PC-3 (cell line): ENCODE results near the gene MRPS11. TPM values are rescaled to one million over a fixed set of nuclear protein-coding genes. Genes with fewer than 3 reads are reported as not detected.
"Not testable (repeated sequence)": the region's sequence is repeated elsewhere in the genome, so short reads cannot be mapped to it uniquely, and the experiment has no call there.

Experiments used
- ATAC-seq: fragments of 200-7000 bp; cut with Tn5 transposase; 2 replicates; pipeline ENCODE4 v1.9.1; 2020; ENCODE audit warnings: mild to moderate bottlenecking, moderate library complexity
- BruUV-seq: library from RNA; stranded (reverse); fragments of 400-500 nt; replicated peaks from 2 replicates; lab custom pipeline; 2021; lab: Mats Ljungman, UMichigan
- CTCF ChIA-PET: fragments of 300-600 bp; sonication (Branson Sonifier 250); formaldehyde crosslinking; loops from one replicate; lab custom pipeline; 2022; ENCODE audit warnings: antibody characterized with exemption; lab: Charles Lee
- POLR2A ChIA-PET: fragments of 300-600 bp; sonication (Branson Sonifier 250); formaldehyde crosslinking; loops from one replicate; lab custom pipeline; 2022; ENCODE audit warnings: antibody characterized with exemption; ENCODE audit not compliant: unreplicated experiment; lab: Charles Lee
- DNase-seq: peaks from one replicate; pipeline ENCODE4 v3.0.0-alpha.2; 2015
- H2AFZ ChIP-seq: fragments of 300-600 bp; sonication (generic); 2 replicates; pipeline ENCODE4 v1.6.0; 2016; ENCODE audit warnings: antibody characterized with exemption, low read length
- H3F3A ChIP-seq: fragments of 300-600 bp; sonication (generic); one replicate; pipeline ENCODE4 v1.6.0; 2017; ENCODE audit warnings: antibody characterized with exemption, low read length, control low read depth, mild to moderate bottlenecking; ENCODE audit not compliant: unreplicated experiment
- H3K27ac ChIP-seq: fragments of 300-600 bp; sonication (generic); 2 replicates; pipeline ENCODE4 v1.5.1; 2016; ENCODE audit warnings: mild to moderate bottlenecking, low read length
- H3K27me3 ChIP-seq: fragments of 300-600 bp; sonication (generic); 2 replicates; pipeline ENCODE4 v1.6.1; 2016; ENCODE audit warnings: low read length, mixed read lengths
- H3K36me3 ChIP-seq: fragments of 300-600 bp; sonication (generic); 2 replicates; pipeline ENCODE4 v1.6.1; 2016; ENCODE audit warnings: low read depth, mixed run types, low read length, mixed read lengths
- H3K4me1 ChIP-seq: fragments of 300-600 bp; sonication (generic); 2 replicates; pipeline ENCODE4 v1.5.1; 2016; ENCODE audit warnings: low read length; ENCODE audit not compliant: insufficient read depth
- H3K4me2 ChIP-seq: fragments of 300-600 bp; sonication (generic); 2 replicates; pipeline ENCODE4 v1.6.0; 2016; ENCODE audit warnings: low read length
- H3K4me3 ChIP-seq: fragments of 300-600 bp; sonication (generic); 2 replicates; pipeline ENCODE4 v1.5.1; 2016; ENCODE audit warnings: mild to moderate bottlenecking, low read length, mixed read lengths
- H3K79me2 ChIP-seq: fragments of 300-600 bp; sonication (generic); 2 replicates; pipeline ENCODE4 v1.6.1; 2017; ENCODE audit warnings: low read length, mixed read lengths
- H3K9ac ChIP-seq: fragments of 300-600 bp; sonication (generic); 2 replicates; pipeline ENCODE4 v1.6.0; 2016; ENCODE audit warnings: mild to moderate bottlenecking, low read length
- H3K9me2 ChIP-seq: fragments of 300-600 bp; sonication (generic); replicated peaks from 2 replicates; pipeline ENCODE4 v1.6.1; 2016; ENCODE audit warnings: mixed run types, low read length, mixed read lengths
- H3K9me3 ChIP-seq: fragments of 300-600 bp; sonication (generic); 2 replicates; pipeline ENCODE4 v1.6.1; 2016; ENCODE audit warnings: low read length, mixed read lengths
- H4K20me1 ChIP-seq: fragments of 300-600 bp; sonication (generic); 2 replicates; pipeline ENCODE4 v1.6.1; 2016; ENCODE audit warnings: low read length, mixed read lengths
- CTCF ChIP-seq: fragments of 300-600 bp; sonication (generic); conservative IDR thresholded peaks from 2 replicates; pipeline ENCODE4 v1.5.1; 2017; ENCODE audit warnings: antibody characterized with exemption, low read depth, mild to moderate bottlenecking, low read length
- EZH2 ChIP-seq: fragments of 300-600 bp; sonication (generic); IDR thresholded peaks from one replicate; pipeline ENCODE4 v1.6.1; 2017; ENCODE audit warnings: antibody characterized with exemption, mild to moderate bottlenecking, low read length; ENCODE audit not compliant: unreplicated experiment
- EZH2phosphoT487 ChIP-seq: fragments of 300-600 bp; sonication (generic); IDR thresholded peaks from 2 replicates; pipeline ENCODE4 v1.6.1; 2018; ENCODE audit warnings: mild to moderate bottlenecking, antibody characterized with exemption, low read length, borderline replicate concordance
- intact Hi-C: fragments of 100-400 bp; cut with micrococcal nuclease; formaldehyde crosslinking; loops from 2 replicates; pipeline ENCODE4 v1.9.0; 2023
- total RNA-seq: library from RNA; depleted of rRNA; stranded (reverse); fragments of >200 nt; gene quantifications from 2 replicates; pipeline ENCODE4 v1.2.3, GENCODE V29; 2014

Gene MRPS11
- total RNA-seq, 1 experiment from 2014 or later: 92.7 TPM

DNA sequence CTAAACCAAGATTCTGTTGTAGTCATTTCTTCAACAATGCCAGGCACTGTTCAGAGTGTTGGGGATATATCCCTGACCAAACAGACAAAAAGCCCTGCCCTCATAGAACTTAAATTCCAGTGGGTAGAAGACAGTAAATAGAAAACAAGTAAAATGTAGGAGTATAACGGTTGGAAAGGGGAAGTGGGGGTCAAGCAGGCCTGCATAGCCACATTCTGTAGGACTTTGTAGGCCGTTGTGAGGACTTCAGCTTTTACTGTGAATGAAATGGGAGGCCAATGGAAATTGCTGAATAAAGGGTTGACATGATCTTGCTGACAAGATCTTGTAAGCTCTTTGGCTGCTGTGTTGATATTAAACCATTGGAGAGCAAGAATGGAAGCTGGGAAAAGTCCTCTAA lies 1.8 kb downstream of the MRPS11 start:
- Histone ChIP-seq H3K4me2 (peak overlapping the region; percentile 91; the same call in 1 of the 2 replicates), H3K79me2 (peaks cover 63% of the 10 kb centered on the region), H3K9ac (no peak overlapping the region), H3K27ac (no peak overlapping the region), H2AFZ (no peak overlapping the region), H3F3A (no peaks in the 10 kb centered on the region), H3K27me3 (no peaks in the 10 kb centered on the region), H3K36me3 (peaks cover 18% of the 10 kb centered on the region), H3K4me1 (peaks cover 21% of the 10 kb centered on the region), H4K20me1 (no peaks in the 10 kb centered on the region), H3K4me3 (no peak overlapping the region), H3K9me3 (no peaks in the 10 kb centered on the region), H3K9me2 (no peaks in the 10 kb centered on the region)
- TF ChIP-seq EZH2phosphoT487: no peak
- no peak for TF ChIP-seq CTCF
- TF ChIP-seq EZH2: no peak
- ChIA-PET CTCF (no interaction called here), POLR2A (no interaction called here)
- ATAC-seq: no peak
- no peak for DNase-seq
- intact Hi-C loops: loop anchor here (5.0 kb wide), 1 partner anchor 78 kb away; the partner anchor contains the start of gene DET1
- no TSS peak for BruUV-seq

DNA sequence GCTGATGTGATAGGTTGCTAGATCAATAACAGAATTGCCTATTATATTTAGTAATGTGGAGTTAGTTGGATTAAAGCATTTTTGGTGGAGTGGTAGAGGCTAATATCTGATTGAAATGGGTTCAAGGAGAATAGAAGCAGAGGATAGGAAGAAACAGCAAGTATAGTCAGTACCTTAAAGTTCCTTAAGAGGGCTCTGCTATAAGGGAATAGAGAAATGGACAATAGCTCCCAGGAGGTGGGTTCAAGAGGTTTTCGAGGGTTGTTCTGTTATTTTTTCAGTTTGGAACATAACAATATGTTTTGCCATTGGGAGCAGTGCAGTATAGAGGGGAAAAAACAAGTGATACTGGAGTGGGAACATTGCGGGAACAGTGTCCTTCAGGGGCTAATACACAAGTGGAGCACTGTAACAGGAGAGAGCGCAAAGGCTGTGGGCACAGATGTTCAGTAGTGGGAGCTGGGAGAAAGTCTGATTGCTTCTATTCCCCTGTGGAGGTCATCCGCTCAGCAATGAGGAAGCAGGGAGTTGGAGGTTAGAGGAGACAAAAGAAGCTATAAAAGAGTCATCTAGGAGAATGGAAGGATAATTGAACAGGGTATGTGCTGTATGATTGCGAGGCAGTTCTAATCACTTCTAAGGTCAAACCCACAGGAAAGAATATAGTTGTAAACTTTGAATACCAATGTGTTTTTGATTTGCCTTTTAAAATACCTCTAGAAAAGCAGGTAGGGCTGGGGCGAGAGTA lies 3.3 kb downstream of the MRPS11 start:
- ATAC-seq: no peak
- Histone ChIP-seq H3K4me1 (peaks cover 12% of the 10 kb centered on the region), H3K9ac (no peak overlapping the region), H3K4me2 (no peak overlapping the region), H3K27ac (no peak overlapping the region), H3K79me2 (peaks cover 50% of the 10 kb centered on the region), H2AFZ (no peak overlapping the region), H3K9me2 (no peaks in the 10 kb centered on the region), H3F3A (no peaks in the 10 kb centered on the region), H3K27me3 (no peaks in the 10 kb centered on the region), H3K36me3 (peaks cover 14% of the 10 kb centered on the region), H3K9me3 (no peaks in the 10 kb centered on the region), H4K20me1 (no peaks in the 10 kb centered on the region), H3K4me3 (no peak overlapping the region)
- BruUV-seq: no TSS peak
- no peak for DNase-seq
- intact Hi-C loops: no loop called here
- POLR2A ChIA-PET: no interaction called here
- CTCF ChIA-PET: no interaction called here
- TF ChIP-seq CTCF (peak; percentile 33; the same call in 1 of the 2 replicates), EZH2phosphoT487 (no peak), EZH2 (no peak)

- ATAC-seq: no peak
- no peak overlapping the region for H3K27ac ChIP-seq
- DNase-seq: no peak
- CTCF ChIA-PET: no interaction called here
- peaks cover 6% of the 10 kb centered on the region for H3K4me1 ChIP-seq
- no TSS peak for BruUV-seq
- intact Hi-C loops: no loop called here
- peaks cover 36% of the 10 kb centered on the region for H3K79me2 ChIP-seq
- H3K9ac ChIP-seq: no peak overlapping the region
- no peak overlapping the region for H3K4me2 ChIP-seq
- no peaks in the 10 kb centered on the region for H3K27me3 ChIP-seq
- H3F3A ChIP-seq: no peaks in the 10 kb centered on the region
- TF ChIP-seq CTCF (no peak), EZH2phosphoT487 (no peak), EZH2 (no peak)
- H3K4me3 ChIP-seq: no peak overlapping the region
- POLR2A ChIA-PET: no interaction called here
- no peaks in the 10 kb centered on the region for H4K20me1 ChIP-seq
- H3K9me2 ChIP-seq: no peaks in the 10 kb centered on the region
- no peaks in the 10 kb centered on the region for H3K9me3 ChIP-seq
- H3K36me3 ChIP-seq: peaks cover 20% of the 10 kb centered on the region
- H2AFZ ChIP-seq: no peak overlapping the region
Observed at GRCh38 chr15:88472225-88472624, 4.7 kb downstream of the MRPS11 start.

DNA sequence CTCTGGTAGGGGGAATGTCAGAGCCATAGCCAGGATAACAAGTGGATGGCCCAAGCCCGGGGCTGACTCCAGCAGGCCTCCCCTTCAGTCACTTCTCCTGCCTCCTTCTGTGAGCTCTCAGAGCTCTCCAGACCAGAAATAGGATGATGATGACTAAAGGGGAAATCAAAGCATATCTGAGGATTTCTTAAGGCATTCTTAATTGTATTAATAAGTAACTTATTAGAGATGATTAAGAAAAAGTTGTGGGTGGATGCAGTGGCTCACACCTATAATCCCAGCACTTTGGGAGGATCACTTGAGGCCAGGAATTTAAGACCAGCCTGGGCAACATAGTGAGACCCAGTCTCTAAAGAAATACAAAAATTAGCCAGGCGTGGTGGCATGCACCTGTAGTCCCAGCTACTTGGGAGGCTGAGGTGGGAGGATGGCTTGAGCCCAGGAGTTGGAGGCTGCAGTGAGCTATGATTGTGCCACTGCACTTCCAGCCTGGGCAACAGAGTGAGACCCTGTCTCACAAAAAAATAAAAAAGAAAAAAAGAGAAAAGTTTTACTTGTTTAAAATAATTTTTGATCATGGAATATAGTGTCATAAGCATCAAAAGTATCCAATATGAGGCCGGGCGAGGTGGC lies 6.3 kb downstream of the MRPS11 start:
- CTCF ChIA-PET, H3K4me1 ChIP-seq, DNase-seq, H2AFZ ChIP-seq, H3K9me2 ChIP-seq, H3K27ac ChIP-seq, BruUV-seq, intact Hi-C loops, H3K9ac ChIP-seq, H3K9me3 ChIP-seq, H3K27me3 ChIP-seq, H3F3A ChIP-seq, POLR2A ChIA-PET, H4K20me1 ChIP-seq, H3K4me3 ChIP-seq, ATAC-seq, H3K4me2 ChIP-seq: not testable (repeated sequence)
- peaks cover 33% of the 10 kb centered on the region for H3K36me3 ChIP-seq
- peaks cover 23% of the 10 kb centered on the region for H3K79me2 ChIP-seq
